Stimulated activated CD4-positive, alpha-beta T cell treated with anti-CD3 and anti-CD28 coated beads, TNF-alpha, amount 100 ng/mL, for 1 hour (primary cell): ENCODE measurements around the gene XPO4.

Experiments used
- DNase-seq, 3 donors: peaks; one replicate each; pipeline ENCODE4 v3.0.0-alpha.2; 2020; ENCODE audit warnings: low read depth in 3 of 3, low spot score in 1 of 3

Gene XPO4

DNA sequence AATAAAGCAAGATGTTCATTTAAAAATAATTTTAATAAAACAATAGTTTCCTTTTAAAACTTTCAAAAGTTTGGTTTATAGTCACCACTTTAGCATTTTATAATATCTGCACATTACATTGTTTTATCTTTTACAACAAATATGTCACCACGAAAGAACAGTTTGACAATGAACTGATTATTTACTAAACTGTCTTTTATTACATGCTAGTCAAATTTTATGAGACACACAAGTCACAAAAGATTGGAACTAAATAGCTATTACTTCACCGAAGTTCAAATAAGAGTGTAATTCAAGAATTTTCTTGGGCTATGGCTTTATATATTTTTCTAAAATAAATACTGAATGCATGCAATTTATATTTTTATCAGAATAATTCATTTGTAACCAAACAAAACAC, 71.3 kb downstream of the XPO4 start:
- DNase-seq, result no peak

- DNase-seq, result no peak
These were observed 73.8 kb downstream of the XPO4 start for GRCh38 chr13:20828539-20829364.

DNA sequence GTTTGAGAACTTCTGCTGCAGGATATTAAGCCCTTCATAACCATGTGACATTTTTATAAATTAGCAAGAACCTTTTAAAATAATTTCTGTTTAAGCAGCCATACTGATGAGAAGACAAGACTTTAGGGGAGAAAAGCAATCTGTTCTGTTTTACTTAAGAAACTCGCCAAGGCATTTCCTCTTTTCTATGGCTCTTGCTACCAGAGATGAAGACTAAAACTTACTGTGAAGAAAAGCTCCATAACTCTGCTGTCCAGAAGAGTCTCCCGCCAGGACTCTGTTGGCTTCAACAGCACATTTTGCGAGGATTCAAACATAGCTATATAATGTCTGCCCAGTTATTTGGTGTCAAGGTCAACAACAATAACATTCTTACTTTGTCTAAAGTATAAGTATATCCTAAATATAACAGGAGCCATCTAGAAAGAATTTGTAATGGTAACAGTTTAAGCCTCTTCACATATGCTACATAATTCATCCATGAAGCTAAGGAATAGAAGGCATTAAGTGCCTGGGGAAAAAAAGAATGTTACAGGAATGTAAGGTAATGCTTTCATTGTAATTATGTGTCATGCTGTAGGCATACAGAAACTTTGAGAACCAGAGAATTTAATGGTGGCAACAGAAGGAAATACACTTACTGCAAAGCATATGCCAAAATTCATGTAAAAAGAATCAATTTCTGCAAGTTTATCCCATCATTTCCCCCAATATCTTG, 75.5 kb downstream of the XPO4 start:
- no peak for DNase-seq

DNA sequence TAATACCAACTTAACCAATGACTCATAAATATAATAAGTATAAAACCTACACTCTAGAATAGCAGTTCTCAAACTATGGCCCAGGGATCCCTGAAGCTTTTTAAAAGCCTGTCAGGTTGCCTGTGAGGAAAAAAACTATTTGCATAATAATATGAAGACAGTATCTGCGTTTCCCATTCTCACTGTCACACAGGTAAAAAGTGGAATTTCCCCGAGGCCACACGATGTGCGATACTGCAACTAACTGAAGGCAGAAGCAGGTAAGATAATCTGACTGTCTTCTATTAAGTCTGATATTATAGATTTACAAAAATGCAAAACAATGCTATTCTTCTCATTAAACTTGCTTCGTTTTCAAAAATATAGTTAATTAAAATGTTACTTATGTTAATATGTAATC, 76.2 kb downstream of the XPO4 start:
- DNase-seq, result no peak

DNA sequence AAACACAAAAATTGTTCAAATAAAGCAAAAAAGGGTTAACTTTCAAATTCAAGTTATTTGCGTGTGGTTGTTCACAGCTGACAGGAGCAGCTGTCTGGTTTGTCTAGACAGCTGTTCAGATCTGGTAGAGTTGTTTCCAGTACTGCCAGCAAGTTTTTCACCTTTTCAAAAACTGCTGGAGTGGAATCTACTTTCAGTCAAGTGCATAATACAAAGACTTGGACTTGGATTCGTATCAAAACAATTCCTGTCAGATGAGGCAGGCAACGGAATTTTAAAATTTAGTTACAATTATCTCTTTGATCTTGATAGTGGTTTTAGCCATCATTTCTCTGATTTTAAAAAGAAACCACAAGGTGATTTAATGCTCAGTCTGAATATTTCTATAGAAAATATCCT, 77.1 kb downstream of the XPO4 start:
- no peak for DNase-seq

DNA sequence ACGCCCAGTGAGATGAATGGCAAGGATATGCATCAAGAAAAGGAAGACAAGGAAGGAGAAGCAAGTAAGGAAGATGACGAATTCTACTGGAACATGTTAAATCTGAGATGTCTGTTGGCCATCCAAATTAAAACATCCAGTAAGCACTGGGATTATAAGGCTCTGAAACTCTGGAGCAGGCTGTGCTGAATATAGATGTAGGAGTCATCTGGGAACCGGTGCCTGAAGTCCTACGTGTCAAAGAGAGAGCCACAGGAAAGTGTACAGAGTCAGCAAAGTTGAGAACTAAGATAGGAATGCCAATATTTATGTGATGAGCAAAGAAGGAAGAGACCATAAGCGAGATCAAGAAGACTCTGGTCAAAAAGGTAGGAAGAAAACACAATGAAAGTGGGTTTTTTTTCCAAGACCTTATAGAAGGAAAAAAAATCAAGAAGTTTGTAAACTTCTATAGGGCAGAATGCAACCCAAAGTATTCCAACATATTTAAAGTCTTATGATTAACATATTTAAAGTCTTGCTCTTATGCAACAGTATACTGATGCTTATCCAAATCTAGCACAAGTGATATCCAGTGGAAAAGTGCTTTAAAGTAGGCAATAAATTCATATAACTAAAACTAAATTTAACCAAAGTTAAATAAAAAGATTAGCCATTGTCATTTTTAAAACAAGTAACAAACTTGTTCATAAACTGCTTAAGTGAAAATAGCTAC, 77.6 kb downstream of the XPO4 start:
- no peak for DNase-seq

- DNase-seq, result no peak
These were observed 79.5 kb downstream of the XPO4 start for GRCh38 chr13:20823071-20823470.

GRCh38 chr13:20822406-20822805, 80.1 kb downstream of the XPO4 start:
- no peak for DNase-seq

DNA sequence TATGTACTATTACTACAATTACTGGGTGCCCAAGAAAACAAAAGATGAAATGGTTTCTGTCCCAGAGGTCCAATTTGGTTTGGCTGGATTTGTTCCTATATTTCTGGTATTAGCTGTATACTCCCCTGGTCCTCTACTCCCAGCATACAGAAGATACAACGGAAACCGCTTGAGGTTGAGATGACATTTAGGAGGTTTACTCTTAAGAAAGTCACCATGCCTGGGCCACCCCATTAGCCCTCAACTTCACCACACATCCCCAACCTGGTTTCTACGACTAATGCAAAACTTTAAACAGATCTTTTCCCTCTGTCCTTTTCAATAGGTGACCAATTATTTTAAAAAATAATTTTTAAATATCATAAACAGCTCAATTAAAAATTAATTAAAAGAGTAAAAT, 82.8 kb downstream of the XPO4 start:
- no peak for DNase-seq

- no peak for DNase-seq
These were observed 87.1 kb downstream of the XPO4 start for GRCh38 chr13:20815464-20815863.

DNA sequence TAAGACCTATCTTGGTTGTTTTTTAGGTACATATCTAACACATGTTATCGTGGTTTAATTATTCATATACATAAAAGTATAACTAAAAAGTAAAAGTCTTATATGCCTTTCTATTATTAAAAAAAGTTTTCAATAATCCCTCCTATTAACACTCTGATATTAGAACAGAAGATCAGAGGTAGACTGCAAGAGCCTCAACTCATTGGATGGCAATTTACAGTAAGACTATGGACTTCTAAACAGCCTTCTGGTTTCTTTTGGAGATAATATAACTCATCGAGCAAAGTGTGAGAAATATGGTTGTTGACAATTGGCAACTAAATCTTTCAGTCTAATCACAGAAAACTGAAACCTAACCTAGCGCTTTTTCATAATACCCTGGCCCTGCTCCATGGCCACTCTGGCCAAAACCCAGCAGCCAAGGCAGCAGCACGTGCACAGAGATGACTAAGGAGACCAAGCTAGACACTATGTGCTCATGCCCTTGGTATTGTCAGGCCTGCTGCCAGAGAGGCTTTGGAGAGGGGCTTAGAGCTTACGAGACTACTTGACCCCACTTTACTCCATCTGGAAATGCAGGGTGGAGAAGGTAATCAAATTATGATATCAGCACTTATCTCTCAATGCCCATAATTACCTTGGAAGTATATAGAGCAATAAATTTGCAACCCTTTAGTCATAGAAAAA, 88.2 kb downstream of the XPO4 start:
- DNase-seq, result no peak

GRCh38 chr13:20812890-20813289, 89.7 kb downstream of the XPO4 start:
- no peak for DNase-seq

GRCh38 chr13:20810808-20811207, 91.7 kb downstream of the XPO4 start:
- no peak for DNase-seq

GRCh38 chr13:20808874-20809273, 93.7 kb downstream of the XPO4 start:
- no peak for DNase-seq

DNA sequence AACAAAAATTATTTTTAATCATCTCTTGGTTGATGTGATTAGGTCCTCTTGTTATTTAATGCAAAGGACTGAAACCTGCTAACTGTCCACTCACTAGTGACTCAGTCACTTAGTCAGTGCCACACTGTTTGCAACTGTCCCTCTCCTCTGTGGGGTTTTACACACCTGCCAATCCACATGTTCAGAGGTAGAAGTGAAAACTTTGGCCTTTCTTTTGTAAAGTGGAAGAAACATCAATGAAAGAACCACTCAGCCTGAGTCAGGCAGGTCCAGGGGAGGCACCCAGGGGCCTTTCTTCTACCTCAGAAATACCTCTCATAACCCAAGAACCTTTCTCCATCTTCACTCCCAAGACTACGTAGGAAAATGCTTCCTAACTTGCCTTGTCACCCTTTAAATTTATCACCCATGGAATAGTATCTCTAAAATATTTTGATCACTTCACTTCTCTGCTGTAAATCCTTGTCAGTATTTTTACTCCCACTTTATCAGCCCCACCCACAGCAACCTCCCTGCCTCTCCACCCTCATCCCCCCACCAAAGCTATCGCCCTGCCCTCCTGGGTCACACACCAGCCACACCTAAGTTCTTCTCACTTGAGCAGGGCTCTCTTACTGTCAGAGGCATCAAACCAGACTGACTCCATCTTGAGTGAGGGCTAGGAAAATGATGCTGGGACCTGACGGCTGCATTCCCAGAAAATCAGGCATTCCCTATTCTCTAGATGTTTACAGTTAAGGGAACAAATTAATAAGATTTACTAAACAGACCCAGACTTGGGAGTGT, 99.2 kb downstream of the XPO4 start:
- no peak for DNase-seq

DNA sequence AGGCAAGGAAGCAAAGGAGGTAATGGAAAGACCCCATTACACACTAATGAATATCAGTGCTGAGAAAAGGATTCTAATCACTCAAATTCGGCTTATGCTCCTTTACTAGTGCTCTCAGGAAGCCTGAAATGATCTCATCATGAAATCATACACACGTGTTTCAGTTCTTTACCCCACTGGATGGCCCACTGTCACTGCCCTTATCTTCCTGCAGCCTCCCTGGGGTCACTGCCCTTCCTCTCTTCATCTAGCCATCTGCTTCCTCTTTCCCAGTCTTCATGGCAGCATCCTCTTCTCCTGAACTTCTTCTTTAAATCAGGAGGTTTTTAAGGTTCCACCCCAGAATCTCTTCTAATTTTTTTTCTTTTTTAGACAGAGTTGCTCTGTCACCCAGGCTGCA, 100.8 kb downstream of the XPO4 start:
- no peak for DNase-seq

DNA sequence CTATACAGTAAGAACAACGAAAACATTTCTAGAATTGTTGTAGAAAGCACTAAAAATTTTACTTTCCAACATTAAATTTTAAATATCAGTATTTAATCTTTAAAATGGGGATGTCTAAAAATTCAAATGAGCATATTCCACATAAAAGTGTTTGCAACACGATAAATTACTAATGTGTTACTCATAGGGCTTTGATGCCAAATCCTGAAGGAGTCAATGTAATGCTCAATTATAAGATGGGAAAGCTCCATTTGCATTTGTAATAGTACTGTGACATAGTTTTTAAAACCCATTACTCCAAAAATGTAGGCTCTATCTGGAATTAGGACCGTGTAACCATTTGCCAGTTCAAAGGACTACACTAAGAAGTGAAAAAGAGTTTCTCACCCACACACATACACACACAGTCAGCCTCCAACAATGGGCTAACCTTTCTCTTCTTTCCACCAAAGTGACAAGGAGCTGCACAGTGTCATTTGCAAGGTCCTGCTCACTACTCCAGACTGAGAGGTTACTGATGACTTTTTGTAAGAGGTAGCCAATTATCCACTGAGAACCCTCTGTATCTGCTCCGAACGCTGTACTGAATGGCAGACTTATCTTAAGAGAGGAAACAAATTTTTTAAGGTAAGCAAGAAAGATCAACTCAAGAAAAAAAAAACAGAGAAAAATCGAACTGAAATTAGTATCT, 102.7 kb downstream of the XPO4 start:
- DNase-seq, result no peak

DNA sequence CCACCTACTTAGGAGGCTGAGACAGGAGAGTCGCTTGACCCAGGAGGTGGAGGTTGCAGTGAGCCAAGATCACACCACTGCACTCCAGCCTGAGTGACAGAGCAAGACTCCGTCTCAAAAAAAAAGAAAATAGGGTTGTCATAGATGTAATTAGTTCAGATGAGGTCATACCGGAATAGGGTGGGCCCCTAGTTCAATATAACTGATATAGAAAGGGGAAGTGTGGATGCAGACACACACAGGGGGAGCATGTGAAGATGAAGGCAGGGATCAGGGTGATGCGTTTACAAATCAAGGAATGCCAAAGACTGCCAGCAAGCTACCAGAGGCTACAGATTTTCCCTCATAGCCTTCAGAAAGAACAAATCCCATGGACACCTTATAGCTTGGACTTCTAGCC, 104.5 kb downstream of the XPO4 start:
- DNase-seq, result no peak

- no peak for DNase-seq
These were observed 105.6 kb downstream of the XPO4 start for GRCh38 chr13:20796791-20797508.
